GM15510 (cell line): ENCODE measurements around the gene GPHA2.
A peak's percentile ranks its signal among the peaks of the same experiment; 100 is the strongest.

ENCODE experiments used
- POLR2A ChIP-seq: IDR thresholded peaks from 3 replicates; pipeline ENCODE4 v1.6.1; 2011; ENCODE audit warnings: borderline replicate concordance; ENCODE audit not compliant: insufficient read length; ENCODE audit errors: extremely low read depth

GPHA2 gene

DNA sequence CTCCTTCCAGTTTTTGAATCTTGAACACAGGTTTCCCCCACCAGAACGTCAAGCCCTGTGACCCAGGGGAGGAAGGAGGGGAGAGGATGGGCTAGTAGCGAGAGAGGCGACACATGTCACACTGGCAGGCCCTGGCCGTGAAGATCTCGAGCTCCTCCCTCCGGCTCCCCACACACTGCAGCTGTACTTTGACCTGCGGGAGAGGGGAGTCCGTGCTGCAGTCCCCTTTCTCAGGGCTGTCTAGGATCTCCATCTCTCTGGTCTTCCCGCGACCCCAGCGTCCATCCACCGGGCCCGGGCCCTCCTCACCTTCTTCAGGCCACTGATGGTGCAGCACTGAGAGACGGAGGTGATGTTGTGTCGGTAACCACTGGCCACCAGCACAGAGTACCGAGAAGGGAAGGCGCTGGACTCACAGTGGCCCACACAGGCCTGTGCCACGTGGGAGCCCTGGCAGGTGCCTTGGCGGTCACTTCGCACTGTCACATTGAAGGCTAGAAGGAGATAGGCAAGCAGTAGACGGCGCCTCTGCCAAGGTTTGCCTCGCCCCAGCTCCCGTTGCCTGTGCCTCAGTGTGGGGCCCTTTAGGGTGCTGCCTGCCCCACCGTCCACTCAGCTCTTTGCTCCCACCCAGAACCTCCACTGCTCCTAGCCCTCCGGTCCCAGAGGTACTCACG lies 873 bp downstream of the GPHA2 start:
- no peak for TF ChIP-seq POLR2A

DNA sequence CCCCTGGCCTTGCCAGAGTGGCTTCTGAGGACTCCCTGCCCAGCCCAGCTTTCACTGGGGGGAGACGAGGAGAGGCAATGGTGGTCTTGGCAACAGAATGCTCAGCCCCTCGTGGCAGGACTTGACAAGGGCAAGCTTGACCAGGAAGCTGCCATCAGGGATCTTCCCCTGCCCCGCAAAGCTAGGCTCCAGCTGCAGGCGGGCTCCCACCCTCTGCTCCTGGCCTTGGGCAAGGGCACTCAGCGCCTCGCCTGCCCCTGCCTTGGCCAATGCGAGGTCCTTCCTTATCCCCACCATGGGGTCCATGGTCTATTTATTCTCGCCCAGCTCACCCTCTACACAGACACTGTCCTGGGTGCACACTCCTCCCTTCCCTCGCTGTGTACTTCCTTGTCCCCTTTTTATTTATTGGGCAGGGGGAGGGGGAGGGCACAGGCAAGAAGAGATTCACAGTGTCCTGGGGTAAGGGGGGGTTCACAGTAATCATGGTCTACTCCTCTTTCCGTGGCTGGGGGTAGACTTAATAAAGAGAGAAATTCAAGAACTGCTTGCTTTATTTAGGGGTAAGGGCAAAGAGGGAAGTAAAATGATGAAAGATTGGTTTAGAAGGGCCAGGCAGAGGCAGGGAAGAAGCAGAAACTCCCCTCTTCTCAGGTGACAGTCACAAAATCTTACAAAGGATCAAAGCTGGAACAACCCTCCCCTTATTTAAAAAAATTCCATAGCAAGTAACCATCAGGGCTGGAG lies 1.6 kb downstream of the GPHA2 start:
- TF ChIP-seq POLR2A: no peak

- no peak for TF ChIP-seq POLR2A
These were observed 2.3 kb downstream of the GPHA2 start for GRCh38 chr11:64933213-64933934.

- no peak for TF ChIP-seq POLR2A
These were observed 3.4 kb downstream of the GPHA2 start for GRCh38 chr11:64932324-64932723.

GRCh38 chr11:64931290-64931689 lies 4.4 kb downstream of the GPHA2 start:
- TF ChIP-seq POLR2A: no peak

- TF ChIP-seq POLR2A: no peak
These were observed 5.4 kb downstream of the GPHA2 start for GRCh38 chr11:64930340-64930739.

GRCh38 chr11:64929625-64930024 lies 6.1 kb downstream of the GPHA2 start:
- no peak for TF ChIP-seq POLR2A

DNA sequence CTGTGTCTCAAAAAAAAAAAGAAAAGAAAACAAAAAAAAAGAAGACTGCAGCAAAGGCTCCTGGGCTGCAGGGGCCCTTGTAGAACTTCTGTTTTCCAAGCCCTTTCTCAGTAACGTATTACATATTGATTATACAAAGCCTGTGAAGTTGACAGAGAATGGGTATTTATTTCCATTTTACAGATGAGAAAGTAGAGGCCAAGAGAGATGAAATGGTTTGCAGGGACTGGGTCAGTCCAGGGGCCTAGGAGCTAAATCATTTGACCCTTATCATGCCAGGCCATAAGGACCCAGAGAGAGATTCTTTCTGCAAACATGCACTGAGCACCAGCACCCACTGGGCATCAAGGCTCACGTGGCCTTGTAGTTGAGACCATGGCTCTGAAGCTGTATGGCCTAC lies 6.7 kb downstream of the GPHA2 start:
- TF ChIP-seq POLR2A: no peak

DNA sequence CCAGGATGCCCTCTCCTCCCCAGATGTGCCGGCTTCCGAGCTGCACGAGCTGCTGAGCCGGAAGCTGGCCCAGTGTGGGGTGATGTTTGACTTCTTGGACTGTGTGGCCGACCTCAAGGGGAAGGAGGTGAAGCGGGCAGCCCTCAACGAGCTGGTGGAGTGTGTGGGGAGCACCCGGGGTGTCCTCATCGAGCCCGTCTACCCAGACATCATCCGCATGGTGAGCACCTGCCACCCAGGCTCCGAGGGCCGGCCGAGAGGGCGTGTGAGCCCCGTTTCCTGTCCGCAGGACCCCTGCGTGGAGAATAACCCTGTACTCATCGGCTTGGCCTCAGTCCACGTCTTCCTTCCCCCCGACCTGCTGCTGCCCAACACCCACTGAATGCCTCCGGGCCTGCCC lies 9.0 kb downstream of the GPHA2 start:
- no peak for TF ChIP-seq POLR2A

DNA sequence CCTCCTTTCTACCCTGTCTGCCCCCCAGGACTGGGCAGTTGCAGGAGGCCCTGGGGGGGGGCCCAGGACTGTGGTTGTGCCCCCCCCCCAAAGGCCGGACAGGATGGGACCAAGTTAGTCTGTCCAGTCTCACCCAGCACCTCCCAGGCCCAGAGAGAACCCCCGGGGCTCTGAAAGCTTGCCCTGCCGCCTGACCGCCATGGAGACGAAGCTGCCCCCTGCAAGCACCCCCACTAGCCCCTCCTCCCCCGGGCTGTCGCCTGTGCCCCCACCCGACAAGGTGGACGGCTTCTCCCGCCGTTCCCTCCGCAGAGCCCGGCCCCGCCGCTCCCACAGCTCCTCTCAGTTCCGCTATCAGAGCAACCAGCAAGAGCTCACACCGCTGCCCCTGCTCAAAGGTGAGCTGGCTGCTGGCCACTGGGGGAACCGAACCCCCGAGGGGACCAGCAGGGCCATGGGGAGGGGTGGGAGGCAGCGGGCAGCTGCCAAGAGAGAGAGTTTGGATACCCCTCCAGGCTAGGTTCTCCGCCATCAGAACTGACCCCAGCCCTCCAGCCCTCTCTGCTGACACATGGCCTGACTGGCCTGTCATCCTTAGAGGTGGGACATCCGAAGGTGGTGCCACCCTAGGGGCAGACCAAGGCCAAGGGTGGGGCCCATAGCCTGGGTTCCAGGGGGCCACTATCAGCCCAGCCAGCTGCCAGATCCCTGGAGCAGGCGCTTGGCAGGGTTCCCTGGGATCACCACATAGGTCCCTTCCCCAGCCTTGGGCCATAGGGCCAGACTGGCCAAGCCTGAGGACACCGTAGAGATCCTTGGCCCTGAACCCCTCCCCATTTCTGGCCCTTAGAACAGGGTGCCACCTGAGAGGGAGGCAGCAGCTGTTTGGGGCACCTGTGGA lies 9.9 kb downstream of the GPHA2 start:
- TF ChIP-seq POLR2A: no peak

DNA sequence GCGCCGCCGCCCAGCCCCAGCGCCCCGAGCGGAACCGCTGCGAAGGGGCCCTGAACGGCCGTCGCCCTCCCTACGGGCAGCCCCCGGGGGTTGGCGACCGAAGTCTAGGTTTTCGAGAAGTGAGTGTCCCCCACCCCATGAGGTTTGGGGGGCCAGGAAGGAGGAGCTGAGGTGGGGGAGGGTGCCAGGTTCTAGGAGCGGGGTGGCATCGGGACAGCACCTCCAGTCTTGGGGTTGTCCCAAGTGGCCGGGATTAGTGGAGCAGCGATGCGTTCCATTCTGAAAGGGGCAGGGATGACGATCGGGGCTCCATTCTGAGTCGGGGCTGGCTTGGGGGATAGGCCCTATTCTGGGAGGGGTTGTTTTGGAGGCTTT lies 10.8 kb downstream of the GPHA2 start:
- no peak for TF ChIP-seq POLR2A

GRCh38 chr11:64923944-64924909 lies 11.5 kb downstream of the GPHA2 start, which contains the start of gene PPP2R5B:
Gene PPP2R5B, plus strand, starts transcription at chr11:64924689. Its CDS starts 1,046 bp downstream, at chr11:64925735.
- peak; percentile 38 for TF ChIP-seq POLR2A

DNA sequence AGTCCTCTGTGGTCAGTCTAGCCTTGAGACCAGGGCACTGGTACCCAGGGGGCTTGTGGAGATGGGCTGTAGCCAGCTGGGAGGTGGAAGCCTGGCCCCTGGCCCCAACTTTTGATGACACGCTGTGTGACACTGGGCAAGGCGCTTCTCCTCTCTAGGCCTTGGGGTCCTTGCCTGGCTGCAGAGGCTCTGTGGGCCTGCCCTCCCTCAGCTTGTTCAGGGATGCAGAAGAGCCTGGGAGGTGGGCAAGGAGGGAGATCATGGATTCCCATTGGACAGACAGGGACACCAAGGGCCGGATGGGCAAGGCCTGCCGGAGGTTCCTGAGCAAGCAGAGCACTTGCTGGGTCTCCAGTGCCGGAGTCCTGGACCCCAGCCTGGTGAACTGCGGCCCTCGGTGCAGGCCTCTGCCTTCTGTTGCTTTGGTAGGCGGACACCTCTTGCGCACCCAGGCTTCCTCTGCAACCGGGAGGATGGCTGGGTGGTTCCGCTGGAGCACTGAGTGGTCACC lies 12.5 kb downstream of the GPHA2 start:
- no peak for TF ChIP-seq POLR2A
